Stimulated activated CD8-positive, alpha-beta memory T cell treated with anti-CD3 and anti-CD28 coated beads, Interleukin-12 subunit alpha, Interleukin-12 subunit beta, amount 100 ng/mL, for 4 hours (primary cell): Measurements from ENCODE around the gene KIF6.
"Not testable (repeated sequence)": the region's sequence is repeated elsewhere in the genome, so short reads cannot be mapped to it uniquely, and the experiment has no call there.

ENCODE experiments used
- DNase-seq: peaks from one replicate; pipeline ENCODE4 v3.0.0-alpha.2; 2020; ENCODE audit warnings: low read depth

Gene KIF6

DNA sequence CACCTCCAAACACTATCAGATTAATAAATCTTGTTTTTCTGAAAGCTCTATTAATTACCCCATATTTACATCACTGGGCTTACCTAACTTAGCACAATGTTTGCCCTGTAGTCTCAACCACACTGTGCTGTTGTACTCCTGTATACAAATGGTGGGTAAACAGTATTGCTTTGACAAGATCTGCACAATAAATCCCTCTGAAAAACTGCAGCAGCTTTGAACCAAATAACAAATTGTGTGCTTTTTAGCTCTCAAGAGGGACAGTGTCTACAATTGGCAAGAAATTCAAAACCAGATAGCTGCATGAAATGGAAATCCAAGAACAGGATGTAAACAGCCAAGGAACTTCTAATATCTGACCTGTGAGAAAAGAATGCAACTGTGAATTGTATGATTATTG lies 10.4 kb downstream of the KIF6 start:
- no peak for DNase-seq

DNA sequence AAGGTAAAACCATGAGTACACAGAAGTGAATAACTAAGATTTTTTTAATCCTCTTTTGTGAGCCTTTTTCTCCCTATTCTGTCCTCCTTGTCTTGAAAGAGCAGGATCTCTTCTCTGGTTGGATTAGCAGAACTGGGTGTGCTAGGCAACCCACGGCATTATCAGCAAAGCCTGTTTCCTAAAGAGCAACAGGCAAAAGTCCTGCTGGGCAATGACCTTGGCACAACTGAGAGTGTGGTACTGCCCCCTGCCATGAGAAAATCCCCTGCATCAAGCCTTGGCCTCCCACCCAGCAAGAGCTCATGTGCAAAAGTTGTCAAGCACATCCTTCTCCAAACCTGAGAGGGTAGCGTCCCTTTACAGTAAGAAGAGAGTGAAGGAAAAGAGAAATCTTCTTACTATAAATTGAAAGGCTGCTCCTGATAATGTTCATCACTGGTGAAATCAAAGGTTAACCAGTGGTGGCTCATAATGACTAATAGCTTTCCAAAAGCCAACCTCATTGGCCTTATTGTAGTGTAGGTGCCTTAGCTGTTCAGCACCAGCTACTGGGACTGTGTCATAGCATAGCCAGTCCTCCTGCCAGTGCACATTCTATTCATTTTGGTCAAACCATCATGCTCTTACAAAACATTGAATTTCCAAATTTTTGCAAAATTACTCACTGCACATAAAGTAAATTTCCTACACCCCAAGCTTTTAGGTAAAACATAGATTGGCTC lies 17.1 kb downstream of the KIF6 start:
- no peak for DNase-seq

DNA sequence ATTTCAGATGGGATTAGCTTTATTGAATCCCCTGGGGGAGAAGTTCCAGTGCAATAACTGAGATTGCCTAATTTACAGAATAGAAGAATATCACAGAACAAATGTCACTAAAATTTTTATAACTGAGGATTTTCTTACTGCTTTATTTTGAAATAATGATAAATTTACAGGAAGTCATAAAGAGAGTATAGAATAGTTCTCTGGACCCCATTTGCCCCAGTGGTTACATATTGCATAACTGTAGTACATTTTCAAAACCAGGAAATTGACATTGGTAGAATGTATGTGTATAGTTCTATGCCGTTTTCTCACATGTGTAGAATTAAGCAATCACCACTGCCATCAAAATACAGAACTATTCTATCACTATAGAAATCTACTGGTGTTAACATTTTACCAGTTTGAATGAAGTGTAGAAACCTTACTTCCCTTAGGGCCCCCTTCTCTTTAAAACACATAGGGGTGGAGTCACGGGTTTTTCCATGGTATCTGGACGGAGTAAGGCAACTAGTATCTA lies 18.3 kb downstream of the KIF6 start:
- DNase-seq: no peak

DNA sequence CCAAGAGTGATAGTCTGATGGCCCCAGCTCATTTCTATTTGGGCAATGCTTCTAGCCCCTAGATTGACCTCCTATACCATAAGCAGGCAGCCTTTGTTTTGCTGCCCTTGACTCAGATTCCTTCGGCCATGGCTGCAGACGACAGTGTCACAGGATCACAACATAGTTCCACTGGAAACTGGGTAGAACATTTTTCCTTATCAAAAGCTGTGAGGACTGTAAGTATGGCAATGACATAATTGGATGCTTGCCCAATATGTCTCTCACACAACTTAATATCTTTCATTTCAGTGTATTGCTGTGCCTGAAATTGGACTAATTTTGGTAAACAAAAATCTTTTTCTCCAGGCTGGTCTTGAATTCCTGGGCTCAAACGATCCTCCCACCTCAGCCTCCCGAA lies 22.9 kb downstream of the KIF6 start:
- no peak for DNase-seq

DNA sequence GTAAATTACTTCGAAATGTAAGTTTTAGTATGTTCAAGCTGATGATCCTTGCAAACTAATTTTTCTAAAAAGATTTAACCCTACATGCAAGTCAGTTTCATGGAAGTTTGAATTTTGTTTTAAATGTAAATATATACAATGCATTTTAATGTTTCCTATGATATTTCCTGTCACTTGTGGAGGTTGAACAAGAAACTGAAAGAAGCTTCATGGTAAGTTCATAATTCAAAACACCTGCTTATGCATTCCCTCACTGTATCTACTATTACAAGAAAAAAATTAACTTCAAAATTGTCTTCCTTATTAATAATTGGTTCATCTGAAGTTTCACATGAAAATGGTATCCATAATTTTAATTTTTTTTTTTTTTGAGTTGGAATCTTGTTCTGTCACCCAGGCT lies 24.8 kb downstream of the KIF6 start:
- no peak for DNase-seq

DNA sequence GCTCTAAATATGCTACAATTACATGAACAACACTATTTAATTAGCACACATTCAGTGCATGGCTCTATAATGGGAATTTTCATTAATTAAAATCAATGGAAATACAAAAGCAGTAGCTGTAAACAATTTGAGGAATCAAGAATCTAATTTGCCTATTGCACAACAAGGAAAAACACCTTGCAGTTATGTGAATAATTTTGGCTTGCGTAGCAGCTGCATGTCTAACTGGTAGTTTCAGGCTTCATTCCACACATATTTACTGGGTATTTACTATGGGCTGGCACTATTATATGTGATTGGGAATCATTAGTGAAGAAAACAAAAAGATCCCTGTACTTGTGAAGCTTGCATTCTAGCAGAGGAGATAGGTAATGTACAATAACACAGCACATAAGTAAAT lies 26.4 kb downstream of the KIF6 start:
- no peak for DNase-seq

DNA sequence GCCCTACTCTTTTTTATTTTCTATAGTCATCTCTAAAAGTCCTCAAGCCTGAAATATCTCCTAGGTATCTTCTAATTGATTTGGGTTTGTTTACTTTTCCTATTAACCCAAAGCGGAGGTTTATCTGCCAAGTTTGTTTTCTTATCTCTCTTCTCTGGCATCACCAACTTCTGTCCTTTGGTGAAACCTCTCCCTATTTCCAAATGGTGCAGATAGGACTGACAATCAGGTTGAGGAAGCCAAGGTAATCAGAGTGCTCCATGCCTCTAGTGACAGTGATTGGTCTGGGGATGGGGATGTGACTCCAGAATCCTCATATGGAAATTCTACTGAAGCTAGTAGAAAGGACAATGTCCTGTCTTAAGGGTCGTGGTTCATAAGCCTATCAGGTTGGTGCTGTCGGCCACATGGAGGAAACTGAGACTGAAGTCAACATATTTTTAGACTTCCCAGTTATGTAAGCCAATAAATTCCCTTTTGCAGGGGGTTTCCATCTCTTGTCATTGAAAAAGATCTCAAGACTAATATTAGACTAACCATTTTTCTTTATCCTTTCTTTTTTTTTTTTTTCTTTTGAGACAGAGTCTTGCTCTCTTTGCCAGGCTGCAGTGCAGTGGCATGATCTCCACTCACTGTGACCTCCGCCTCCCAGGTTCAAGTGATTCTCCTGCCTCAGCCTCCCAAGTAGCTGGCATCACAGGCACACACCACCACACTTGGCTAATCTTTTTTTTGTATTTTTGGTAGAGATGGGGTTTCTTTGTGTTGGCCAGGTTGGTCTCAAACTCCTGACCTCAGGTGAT lies 28.0 kb downstream of the KIF6 start:
- DNase-seq: no peak

DNA sequence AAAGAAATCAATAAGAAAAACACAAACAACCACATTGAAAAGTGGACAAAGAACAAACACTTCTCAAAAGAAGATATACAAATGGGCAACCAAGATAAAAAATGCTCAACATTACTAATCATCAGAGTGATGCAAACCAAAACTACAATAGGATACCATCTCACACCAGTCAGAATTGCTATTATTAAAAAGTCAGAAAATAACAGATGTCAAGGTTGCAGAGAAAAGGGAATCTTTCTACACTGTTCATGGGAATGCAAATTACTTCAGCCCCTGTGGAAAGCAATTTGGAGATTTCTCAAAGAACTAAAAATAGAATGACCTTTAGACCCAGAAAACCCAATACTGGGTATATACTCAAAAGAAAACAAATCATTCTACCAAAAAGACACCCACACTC lies 29.8 kb downstream of the KIF6 start:
- no peak for DNase-seq

DNA sequence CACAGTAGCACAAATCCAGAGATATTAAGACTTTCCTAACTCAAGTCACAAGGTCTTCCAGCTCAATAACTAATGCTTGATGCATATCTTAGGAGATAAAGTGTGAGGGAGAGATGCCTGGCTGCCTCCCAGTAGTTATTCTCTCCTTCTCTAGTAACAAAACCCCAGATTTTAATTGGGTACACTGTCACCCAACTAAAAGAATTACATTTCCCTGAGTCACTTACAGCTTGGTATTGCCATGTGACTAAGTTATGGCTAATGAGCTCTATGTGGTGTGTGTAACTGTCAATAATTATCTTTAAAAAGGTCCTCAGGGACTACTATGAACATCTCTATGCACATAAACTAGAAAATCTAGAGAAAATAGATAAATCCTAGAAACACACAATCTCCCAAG lies 32.0 kb downstream of the KIF6 start:
- no peak for DNase-seq

DNA sequence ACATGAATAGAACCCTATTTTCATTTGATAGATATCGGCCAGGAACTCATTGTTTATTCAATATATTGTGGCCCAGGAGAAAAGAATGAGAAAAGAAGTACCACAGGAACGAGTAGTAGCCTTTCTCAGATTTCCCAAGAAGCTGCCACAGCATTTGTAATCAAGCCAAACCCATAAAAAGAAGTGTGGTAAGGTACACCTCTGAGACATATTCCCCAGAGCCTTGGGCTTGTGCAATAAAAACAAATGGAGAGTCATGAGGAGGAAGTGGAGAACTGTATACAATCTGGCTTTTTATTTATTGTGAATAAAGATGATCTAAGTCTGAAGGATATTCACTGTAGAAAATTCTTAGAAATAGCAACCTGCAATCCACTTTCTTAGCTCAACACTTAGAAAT lies 36.7 kb downstream of the KIF6 start:
- DNase-seq: no peak

DNA sequence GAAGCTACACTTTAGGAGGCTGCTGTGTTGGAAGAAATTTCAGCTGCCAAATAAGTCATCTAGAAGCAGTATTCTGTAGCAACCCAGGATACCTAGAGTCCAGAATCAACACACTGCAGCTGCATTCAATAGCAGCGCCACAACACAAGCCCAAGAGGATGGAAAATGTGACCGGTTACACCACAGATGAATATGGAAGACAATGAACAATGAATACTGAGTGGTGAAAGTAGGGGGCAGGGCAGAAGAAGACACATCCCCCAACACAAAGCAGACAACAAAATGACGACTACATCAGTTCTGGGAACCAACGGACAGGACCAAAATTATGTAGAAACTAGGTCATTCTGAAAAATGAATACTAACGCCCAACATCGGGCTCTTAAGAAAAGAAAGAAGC lies 38.2 kb downstream of the KIF6 start:
- no peak for DNase-seq

DNA sequence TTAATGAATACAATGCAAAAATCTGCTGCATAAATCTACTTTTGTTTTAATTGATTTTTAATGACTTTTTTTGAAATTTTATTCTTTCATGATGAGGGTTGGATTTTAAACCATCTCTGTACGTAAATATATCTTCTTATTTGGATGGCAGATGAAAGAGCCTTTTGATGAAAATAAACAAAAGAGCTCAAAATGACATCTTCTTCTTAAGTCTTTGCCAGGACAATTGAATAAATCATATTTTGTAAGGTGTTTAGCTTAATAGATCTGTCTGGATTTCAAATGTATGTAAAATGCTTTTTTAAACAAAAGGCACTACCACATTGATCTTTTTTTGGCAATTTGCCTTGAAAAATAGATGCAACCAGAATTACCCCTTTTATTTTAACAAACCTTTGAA lies 39.3 kb downstream of the KIF6 start:
- DNase-seq: no peak

DNA sequence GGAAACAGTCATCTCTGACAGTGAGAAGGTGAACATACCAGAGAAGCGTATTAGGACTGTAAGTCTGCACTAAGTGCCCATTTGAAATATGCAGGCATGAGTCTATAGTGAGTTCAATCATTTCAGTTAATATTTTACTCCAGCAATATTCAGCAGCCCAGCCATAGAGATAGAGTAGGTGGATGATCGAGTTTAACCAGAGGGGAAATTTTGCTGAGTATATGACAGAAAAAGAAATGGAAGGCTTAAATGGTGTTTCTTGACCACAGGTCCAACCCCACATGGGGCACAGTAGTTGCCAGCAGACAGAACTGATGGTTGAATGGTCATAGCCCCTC lies 39.8 kb downstream of the KIF6 start:
- DNase-seq: no peak

DNA sequence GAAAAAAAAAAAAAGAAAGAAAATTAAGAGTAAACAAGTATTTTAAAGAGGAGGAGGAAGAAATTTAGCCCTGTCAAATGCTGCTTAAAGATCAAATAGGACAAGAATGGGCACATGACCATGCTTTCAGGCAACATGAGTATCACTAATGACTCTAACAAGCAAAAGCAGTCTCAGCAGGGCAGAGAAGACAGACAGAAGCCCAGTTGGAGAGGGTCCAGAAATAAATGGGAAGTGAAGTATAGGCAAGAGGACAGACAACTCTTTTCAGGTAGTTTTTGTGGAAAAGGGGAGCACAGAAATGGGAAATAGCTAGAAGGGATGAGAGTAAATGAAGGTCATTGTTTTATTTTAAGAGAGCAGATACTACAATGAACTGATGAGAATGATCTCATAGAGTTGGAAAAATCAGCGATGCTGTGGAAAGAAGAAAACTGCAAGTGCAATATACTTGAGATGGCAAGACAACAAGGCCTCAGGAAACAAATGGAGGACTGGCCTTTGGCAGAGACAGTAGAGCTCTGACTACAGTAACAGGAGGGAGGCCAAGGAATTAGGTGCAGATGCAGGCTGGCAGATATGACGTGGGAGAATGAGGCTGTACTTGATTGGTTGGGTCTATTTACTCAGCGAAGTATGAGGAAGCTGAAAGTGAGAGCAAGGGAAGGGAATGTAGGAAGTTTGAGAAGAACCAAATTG lies 40.3 kb downstream of the KIF6 start:
- DNase-seq: no peak

DNA sequence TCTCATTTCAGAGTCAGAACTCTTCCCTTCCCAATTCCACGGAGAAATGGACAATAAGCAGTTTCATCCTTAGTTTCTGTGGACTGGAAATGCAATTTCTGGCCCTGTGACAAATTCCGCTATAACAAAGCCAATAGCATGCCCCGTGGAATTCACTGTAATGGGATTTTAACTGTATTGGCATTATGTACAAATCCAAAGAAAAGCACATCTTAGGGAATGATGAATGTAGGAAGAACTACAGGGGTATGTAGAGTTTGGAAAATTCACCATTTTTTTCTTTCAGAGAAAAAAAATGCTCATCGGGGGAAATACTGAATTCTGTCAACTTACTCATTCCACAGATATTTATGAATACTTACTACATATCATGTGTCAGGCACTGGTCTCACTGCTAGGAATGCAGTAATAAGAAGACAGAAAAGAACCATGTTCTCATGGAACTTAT lies 43.5 kb downstream of the KIF6 start:
- DNase-seq: no peak

DNA sequence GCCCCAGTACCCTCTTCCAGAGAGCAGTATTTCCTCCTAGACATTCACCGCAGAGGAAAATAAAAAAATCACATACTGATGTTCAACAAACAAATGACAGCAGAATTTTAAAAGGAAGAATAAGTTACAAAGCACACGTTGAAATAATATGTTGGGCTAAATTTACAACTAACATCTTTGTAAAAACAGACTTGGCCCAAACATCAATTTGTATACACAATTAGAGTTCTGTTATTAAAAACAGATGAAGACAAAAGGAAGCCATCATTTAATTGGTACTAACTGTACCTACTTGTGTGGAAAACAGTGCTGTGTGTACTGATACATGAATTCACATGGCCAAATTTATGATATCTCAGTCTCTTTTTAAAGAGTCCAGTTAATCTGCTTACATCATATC lies 46.3 kb downstream of the KIF6 start:
- DNase-seq: no peak

DNA sequence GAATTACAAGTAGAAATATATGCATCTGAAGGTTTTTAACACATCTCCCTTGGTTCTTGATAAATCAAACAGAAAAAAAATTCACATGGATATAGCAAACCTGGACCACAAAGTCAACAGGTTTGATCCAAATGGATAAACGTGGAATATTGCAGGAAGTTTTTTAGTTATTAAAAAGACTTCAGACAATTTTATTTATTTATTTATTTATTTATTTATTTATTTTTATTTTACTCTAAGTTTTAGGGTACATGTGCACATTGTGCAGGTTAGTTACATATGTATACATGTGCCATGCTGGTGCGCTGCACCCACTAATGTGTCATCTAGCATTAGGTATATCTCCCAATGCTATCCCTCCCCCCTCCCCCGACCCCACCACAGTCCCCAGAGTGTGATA lies 47.9 kb downstream of the KIF6 start:
- not testable (repeated sequence) for DNase-seq

DNA sequence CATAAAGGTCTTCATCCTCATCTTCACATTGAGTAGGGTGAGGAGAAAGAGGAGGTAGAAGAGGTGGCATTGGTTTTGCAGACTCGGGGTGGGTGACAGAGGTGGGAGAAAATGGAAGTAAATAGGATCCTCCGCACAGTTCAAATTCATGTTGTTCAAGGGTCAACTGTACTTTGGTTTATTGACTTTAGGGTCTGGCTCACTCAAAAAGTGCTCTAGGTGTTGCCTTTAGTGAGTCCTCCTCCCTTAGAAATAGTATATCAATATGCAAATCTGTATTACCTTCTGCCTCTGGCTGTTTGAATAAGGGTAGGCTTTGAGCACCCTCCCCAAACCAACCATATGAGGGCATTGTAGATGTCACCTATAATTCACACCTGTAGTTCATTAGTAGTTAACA lies 54.7 kb downstream of the KIF6 start:
- DNase-seq: no peak

DNA sequence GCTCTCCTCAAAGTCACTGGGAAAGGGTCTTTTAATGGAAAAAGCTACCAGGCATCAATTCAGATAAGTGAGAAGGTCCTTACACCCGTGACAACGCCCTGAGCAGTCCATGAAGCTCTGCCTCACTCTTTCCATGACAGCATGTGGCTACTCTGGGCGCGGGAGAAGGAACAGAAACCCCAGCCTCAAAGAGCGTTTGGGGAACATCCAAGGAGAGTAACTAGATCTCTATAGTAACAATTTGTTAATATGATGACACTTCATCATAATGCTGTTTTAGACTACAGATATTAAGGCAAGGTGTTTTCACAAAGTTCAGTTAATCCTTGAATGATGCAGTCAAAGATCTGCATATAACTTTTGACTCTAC lies 55.2 kb downstream of the KIF6 start:
- no peak for DNase-seq

DNA sequence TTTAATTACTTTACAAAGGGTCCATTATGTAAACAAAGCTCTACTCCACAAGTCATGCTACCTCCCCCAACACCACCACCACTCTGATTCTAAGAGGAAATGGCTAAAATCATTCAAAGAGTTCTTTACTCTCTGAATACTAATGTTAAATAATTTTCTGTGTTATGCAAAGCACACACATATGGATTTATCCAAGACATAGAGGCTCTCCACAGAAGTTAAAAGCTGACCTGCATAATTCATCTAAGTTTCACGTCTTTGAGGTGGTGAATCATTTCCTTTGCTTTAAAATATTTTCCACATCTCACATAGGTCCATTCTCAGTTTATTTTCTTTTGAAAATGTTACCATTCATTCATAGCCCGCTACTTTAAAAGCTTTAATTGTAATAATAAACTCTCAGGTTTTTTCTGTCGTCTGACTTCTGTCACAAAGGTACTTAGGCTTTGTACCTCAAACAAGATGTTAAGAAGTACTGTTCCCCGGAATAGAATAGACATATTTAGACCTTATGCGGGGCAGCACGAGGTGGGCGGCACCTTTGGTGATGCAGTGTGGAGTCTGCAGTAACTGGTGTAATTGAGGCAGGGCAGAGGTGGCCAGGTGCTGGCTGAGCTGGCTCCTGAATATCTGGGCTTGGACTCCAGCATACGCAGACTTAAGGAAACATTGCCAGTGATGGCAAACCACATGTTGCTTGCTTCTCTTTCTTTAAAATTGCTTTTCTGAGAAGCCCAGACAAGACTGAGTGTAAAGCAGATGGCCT lies 55.8 kb downstream of the KIF6 start:
- DNase-seq: no peak

DNA sequence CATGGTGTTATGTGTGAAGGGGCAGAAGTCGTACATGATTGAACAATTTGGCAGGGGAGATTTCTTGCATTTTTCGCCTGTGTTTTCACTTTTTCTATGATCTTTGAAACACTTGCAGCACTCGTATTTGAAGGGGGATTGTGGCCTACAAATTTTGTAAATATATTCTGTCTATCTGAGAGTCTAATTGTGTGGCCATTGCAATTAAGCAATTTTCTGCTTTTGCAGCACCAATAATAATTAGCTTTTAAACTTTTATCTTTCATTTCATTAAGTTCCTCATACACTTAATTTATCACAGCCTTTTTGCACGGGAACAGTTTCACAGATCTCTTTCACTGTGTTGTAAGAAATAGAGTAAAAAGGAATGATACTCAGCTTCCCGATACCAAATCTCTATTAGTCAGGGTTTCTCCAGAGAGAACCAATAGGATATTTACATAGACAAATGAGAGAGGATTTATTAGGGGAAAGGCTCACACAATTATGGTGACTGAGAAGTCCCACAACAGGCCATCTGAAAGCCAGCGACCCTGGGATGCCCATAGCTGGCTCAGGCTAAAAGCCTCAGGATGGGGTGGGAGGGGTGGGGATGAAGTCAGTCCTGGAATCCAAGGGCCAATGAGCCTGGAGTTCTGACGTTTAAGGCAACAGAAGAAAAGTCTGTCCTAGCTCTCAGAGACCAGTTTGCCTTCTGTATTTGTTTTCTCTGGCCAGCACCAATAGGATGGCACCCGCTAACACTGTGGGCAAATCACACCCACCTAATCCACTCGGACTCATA lies 58.3 kb downstream of the KIF6 start:
- no peak for DNase-seq

DNA sequence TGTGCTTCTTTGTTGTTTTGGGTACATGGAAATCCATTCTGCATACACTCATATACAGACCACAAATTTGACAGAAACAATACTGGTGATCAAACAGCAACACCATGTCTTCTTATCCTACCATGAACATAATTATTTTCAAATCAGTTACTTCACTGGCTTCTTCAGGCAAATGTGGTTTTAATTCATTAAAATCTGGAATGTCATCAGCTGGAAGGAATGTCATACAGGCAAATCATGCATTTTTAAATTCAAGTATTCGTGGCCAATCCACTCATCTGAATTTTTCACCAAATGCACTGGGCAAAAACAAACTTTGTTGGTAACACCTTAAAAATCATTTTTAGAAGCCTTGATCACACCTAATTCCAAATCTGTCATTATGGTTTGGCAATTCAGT lies 59.3 kb downstream of the KIF6 start:
- no peak for DNase-seq
